ENCODE data around the gene ZNF536.
"Not testable (repeated sequence)": the region's sequence is repeated elsewhere in the genome, so short reads cannot be mapped to it uniquely, and the experiment has no call there.

Gene ZNF536

GRCh38 chr19:30341611-30342201, 30.5 kb upstream of the ZNF536 start:
- H3K4me3 ChIP-seq (ENCODE audit: low read depth, low read length), result no peak overlapping the region
- no peak for DNase-seq (ENCODE audit: low read depth)
- no peak for TF ChIP-seq CTCF (IDR thresholded peaks at IDR 0.05; ENCODE audit: low read depth, low read length, missing control alignments)

- no peak for DNase-seq (ENCODE audit: low read depth)
- no peak overlapping the region for H3K4me3 ChIP-seq (ENCODE audit: low read depth, low read length)
- no peak for TF ChIP-seq CTCF (IDR thresholded peaks at IDR 0.05; ENCODE audit: low read depth, low read length, missing control alignments)
These were observed 29.3 kb upstream of the ZNF536 start for GRCh38 chr19:30342901-30343300.

DNA sequence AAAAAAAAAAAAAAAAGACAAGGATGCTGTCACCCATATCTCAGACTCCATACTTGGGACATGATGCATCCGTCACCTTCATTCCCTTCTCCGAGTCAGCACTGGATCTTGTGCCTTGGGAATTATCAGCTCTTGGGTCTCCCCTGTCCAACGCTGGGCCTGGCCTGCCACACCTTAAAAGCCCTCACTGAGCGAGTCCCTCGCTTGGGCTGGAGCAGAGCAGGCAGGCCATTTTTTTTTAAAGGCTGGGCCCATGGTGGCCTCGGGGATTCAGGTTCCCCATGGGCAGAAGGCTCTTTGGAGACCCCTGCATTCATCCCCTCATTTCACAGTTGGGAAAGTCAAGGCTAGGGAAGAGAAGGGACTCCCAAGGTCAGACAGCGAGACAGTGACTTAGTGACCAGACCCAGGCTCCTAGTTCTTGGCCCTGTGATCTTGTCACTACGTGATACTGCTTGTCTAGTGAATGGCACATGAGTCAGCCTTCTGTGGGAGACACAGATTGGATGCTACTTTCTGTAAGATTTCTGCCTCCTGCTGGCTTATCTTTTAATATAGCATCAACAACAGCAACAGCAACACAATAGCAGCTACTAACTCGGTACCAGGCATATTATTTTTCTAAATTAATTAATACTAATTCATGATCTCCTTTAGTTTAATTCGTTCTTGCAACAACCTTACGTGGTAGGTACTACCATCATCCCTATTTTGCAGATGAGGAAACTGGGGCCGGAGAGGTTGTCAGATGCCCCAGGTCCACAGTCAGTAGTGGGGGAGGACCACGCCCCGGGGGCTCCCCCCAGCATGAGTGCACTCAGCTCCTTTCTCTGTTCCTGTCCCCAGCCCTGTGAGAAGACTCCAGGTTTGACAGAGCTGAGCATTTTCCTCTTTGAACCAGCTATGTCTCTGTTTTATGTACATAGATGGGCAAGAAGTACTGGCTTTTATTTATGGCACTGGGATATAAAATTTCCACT, 27.4 kb upstream of the ZNF536 start:
- no peak for DNase-seq (ENCODE audit: low read depth)
- no peak for TF ChIP-seq CTCF (IDR thresholded peaks at IDR 0.05; ENCODE audit: low read depth, low read length, missing control alignments)
- H3K4me3 ChIP-seq (ENCODE audit: low read depth, low read length), result no peak overlapping the region

GRCh38 chr19:30345686-30346085, 26.5 kb upstream of the ZNF536 start:
- DNase-seq (ENCODE audit: low read depth), result no peak
- H3K4me3 ChIP-seq (ENCODE audit: low read depth, low read length), result no peak overlapping the region
- no peak for TF ChIP-seq CTCF (IDR thresholded peaks at IDR 0.05; ENCODE audit: low read depth, low read length, missing control alignments)

DNA sequence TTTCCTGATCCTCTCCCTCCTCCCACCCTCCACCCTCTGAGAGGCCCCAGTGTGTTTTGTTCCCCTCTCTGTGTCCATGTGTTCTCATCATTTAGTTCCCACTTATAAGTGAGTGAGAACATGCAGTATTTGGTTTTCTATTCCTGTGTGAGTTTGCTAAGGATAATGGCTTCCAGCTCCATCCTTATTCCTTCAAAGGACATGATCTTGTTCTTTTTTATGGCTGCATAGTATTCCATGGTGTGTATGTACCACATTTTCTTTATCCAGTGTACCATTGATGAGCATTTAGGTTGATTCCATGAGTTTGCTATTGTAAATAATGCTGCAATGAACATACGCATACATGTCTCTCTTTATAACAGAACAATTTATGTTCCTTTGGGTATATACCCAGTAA, 25.7 kb upstream of the ZNF536 start:
- not testable (repeated sequence) for DNase-seq (ENCODE audit: low read depth); H3K4me3 ChIP-seq (ENCODE audit: low read depth, low read length)

DNA sequence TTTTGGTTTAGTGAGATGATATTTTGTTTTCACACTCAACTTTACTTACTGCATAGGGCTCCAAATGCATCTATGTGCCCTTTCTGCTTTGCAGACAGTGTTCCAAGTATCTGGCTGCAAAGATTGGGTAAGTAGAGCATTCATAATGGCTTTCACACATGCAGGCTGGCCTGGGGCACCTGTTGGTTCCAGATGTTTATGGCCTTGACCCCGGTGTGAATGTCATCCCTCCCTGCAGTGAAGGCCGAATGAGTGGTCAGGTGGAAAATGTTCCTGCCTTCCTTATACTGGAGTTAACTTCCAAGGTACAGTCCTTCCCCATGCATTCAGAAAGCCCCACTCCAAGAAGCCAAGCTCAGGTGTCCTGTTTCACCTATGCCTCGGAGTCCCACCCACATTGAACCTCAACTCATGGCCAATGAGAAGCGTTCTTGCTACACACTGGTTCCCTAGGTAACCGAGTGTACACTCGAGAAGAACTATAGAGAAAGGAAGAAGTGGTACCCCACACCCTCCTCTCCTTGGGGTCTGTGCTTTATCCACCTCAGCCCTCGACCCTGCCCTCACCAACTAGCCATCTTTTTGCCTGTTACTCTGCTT, 23.0 kb upstream of the ZNF536 start:
- DNase-seq (ENCODE audit: low read depth), result no peak
- no peak for TF ChIP-seq CTCF (IDR thresholded peaks at IDR 0.05; ENCODE audit: low read depth, low read length, missing control alignments)
- H3K4me3 ChIP-seq (ENCODE audit: low read depth, low read length), result no peak overlapping the region

Data from GM12864 (cell line).